Activated T-helper 2 cell treated with anti-CD3 and anti-CD28 coated beads, Interferon-gamma antibody, Interleukin-2, Interleukin-4, amounts not matched to agents 10 μg/mL and 5 μg/mL and 100 μg/mL, durations not matched to agents 14 hours and 24 hours and 36 hours (primary cell): Measurements from ENCODE around the gene ELAVL4. TPM values are rescaled to one million over a fixed set of nuclear protein-coding genes. Genes with fewer than 3 reads are reported as not detected.

ENCODE experiments used
- DNase-seq: peaks from one replicate; pipeline ENCODE4 v3.0.0; 2021; ENCODE audit warnings: low spot score
- H3K27ac Mint-ChIP-seq: one replicate; pipeline ENCODE4 v1.8.0; 2021; ENCODE audit warnings: mixed read lengths
- H3K27me3 Mint-ChIP-seq: one replicate; pipeline ENCODE4 v1.8.0; 2021; ENCODE audit warnings: low read depth, mixed read lengths
- H3K36me3 Mint-ChIP-seq: one replicate; pipeline ENCODE4 v1.8.0; 2021; ENCODE audit warnings: low read depth, mixed read lengths
- H3K4me1 Mint-ChIP-seq: one replicate; pipeline ENCODE4 v1.8.0; 2021; ENCODE audit warnings: low read depth, mixed read lengths
- H3K4me3 Mint-ChIP-seq: one replicate; pipeline ENCODE4 v1.8.0; 2021; ENCODE audit warnings: low read depth, mild to moderate bottlenecking, moderate library complexity, mixed read lengths
- H3K9me3 Mint-ChIP-seq: one replicate; pipeline ENCODE4 v1.8.0; 2021; ENCODE audit warnings: mixed read lengths
- intact Hi-C: fragments of 100-400 bp; cut with micrococcal nuclease; formaldehyde crosslinking; loops from one replicate; pipeline ENCODE4 v1.15.1; 2023
- total RNA-seq: library from RNA; stranded (reverse); gene quantifications from 2 replicates; pipeline ENCODE4 v1.2.3, GENCODE V29; 2022

Gene ELAVL4
- total RNA-seq, 1 donor from 2014 or later, result not detected

- Mint-ChIP-seq H3K27me3 (no peaks in the 10 kb centered on the region), H3K4me3 (no peak overlapping the region), H3K36me3 (no peaks in the 10 kb centered on the region), H3K27ac (no peak overlapping the region), H3K4me1 (no peaks in the 10 kb centered on the region), H3K9me3 (no peaks in the 10 kb centered on the region)
- DNase-seq, result no peak
- intact Hi-C loops, result no loop called here
These were observed 99.6 kb downstream of the ELAVL4 start for GRCh38 chr1:50208315-50208714.

- H3K4me3 Mint-ChIP-seq, result no peak overlapping the region
- H3K27me3 Mint-ChIP-seq, result no peaks in the 10 kb centered on the region
- intact Hi-C loops, result no loop called here
- no peaks in the 10 kb centered on the region for H3K36me3 Mint-ChIP-seq
- H3K27ac Mint-ChIP-seq, result no peak overlapping the region
- H3K4me1 Mint-ChIP-seq, result no peaks in the 10 kb centered on the region
- H3K9me3 Mint-ChIP-seq, result no peaks in the 10 kb centered on the region
- DNase-seq, result no peak
These were observed 100.0 kb downstream of the ELAVL4 start for GRCh38 chr1:50208756-50209155.

GRCh38 chr1:50209749-50210148 lies 101.0 kb downstream of the ELAVL4 start:
- no peak overlapping the region for H3K27ac Mint-ChIP-seq

GRCh38 chr1:50213505-50213904 lies 104.8 kb downstream of the ELAVL4 start:
- no peak for DNase-seq
- Mint-ChIP-seq H3K36me3 (no peaks in the 10 kb centered on the region), H3K4me1 (no peaks in the 10 kb centered on the region), H3K27me3 (no peaks in the 10 kb centered on the region), H3K27ac (no peak overlapping the region), H3K9me3 (no peaks in the 10 kb centered on the region), H3K4me3 (no peak overlapping the region)
- intact Hi-C loops, result no loop called here

More at GRCh38 chr1:50209749-50210148, 101.0 kb downstream of the ELAVL4 start:
- Mint-ChIP-seq H3K9me3 (no peaks in the 10 kb centered on the region), H3K4me3 (no peak overlapping the region), H3K36me3 (no peaks in the 10 kb centered on the region), H3K4me1 (no peaks in the 10 kb centered on the region), H3K27me3 (no peaks in the 10 kb centered on the region)
- intact Hi-C loops, result no loop called here
- no peak for DNase-seq

GRCh38 chr1:50214717-50215116 lies 106.0 kb downstream of the ELAVL4 start:
- no peak overlapping the region for H3K4me3 Mint-ChIP-seq
- no peaks in the 10 kb centered on the region for H3K36me3 Mint-ChIP-seq
- no peak overlapping the region for H3K27ac Mint-ChIP-seq
- H3K27me3 Mint-ChIP-seq, result no peaks in the 10 kb centered on the region
- no peaks in the 10 kb centered on the region for H3K9me3 Mint-ChIP-seq
- H3K4me1 Mint-ChIP-seq, result no peaks in the 10 kb centered on the region
- DNase-seq, result no peak
- intact Hi-C loops, result no loop called here

GRCh38 chr1:50218344-50219120 lies 109.8 kb downstream of the ELAVL4 start:
- no peaks in the 10 kb centered on the region for H3K27me3 Mint-ChIP-seq

GRCh38 chr1:50228871-50229384 lies 120.2 kb downstream of the ELAVL4 start:
- H3K27ac Mint-ChIP-seq, result no peak overlapping the region
- H3K9me3 Mint-ChIP-seq, result peaks cover 18% of the 10 kb centered on the region

More at GRCh38 chr1:50218344-50219120, 109.8 kb downstream of the ELAVL4 start:
- Mint-ChIP-seq H3K4me1 (no peaks in the 10 kb centered on the region), H3K36me3 (no peaks in the 10 kb centered on the region), H3K4me3 (no peak overlapping the region), H3K9me3 (no peaks in the 10 kb centered on the region), H3K27ac (no peak overlapping the region)
- no peak for DNase-seq
- intact Hi-C loops, result no loop called here

GRCh38 chr1:50231209-50231608 lies 122.5 kb downstream of the ELAVL4 start:
- H3K4me1 Mint-ChIP-seq, result no peaks in the 10 kb centered on the region
- no peak overlapping the region for H3K4me3 Mint-ChIP-seq
- H3K9me3 Mint-ChIP-seq, result peaks cover 6% of the 10 kb centered on the region
- no peak for DNase-seq
- H3K27me3 Mint-ChIP-seq, result no peaks in the 10 kb centered on the region
- intact Hi-C loops, result no loop called here
- no peak overlapping the region for H3K27ac Mint-ChIP-seq
- no peaks in the 10 kb centered on the region for H3K36me3 Mint-ChIP-seq

More at GRCh38 chr1:50228871-50229384, 120.2 kb downstream of the ELAVL4 start:
- Mint-ChIP-seq H3K36me3 (no peaks in the 10 kb centered on the region), H3K4me1 (no peaks in the 10 kb centered on the region), H3K27me3 (no peaks in the 10 kb centered on the region), H3K4me3 (no peak overlapping the region)
- intact Hi-C loops, result no loop called here
- no peak for DNase-seq

- Mint-ChIP-seq H3K36me3 (no peaks in the 10 kb centered on the region), H3K4me3 (no peak overlapping the region), H3K27ac (no peak overlapping the region), H3K9me3 (no peaks in the 10 kb centered on the region), H3K4me1 (no peaks in the 10 kb centered on the region), H3K27me3 (no peaks in the 10 kb centered on the region)
- intact Hi-C loops, result no loop called here
- no peak for DNase-seq
These were observed 123.6 kb downstream of the ELAVL4 start for GRCh38 chr1:50232336-50232735.

- no peaks in the 10 kb centered on the region for H3K36me3 Mint-ChIP-seq
- no peaks in the 10 kb centered on the region for H3K9me3 Mint-ChIP-seq
- H3K4me3 Mint-ChIP-seq, result no peak overlapping the region
- no peaks in the 10 kb centered on the region for H3K4me1 Mint-ChIP-seq
- H3K27me3 Mint-ChIP-seq, result no peaks in the 10 kb centered on the region
- H3K27ac Mint-ChIP-seq, result no peak overlapping the region
- no peak for DNase-seq
- intact Hi-C loops, result no loop called here
These were observed 127.9 kb downstream of the ELAVL4 start for GRCh38 chr1:50236656-50237055.

GRCh38 chr1:50237056-50237455 lies 128.3 kb downstream of the ELAVL4 start:
- H3K36me3 Mint-ChIP-seq, result no peaks in the 10 kb centered on the region
- intact Hi-C loops, result no loop called here
- H3K27me3 Mint-ChIP-seq, result no peaks in the 10 kb centered on the region

GRCh38 chr1:50243939-50244338 lies 135.2 kb downstream of the ELAVL4 start:
- Mint-ChIP-seq H3K9me3 (no peaks in the 10 kb centered on the region), H3K36me3 (no peaks in the 10 kb centered on the region), H3K27ac (no peak overlapping the region), H3K4me3 (no peak overlapping the region), H3K4me1 (no peaks in the 10 kb centered on the region), H3K27me3 (no peaks in the 10 kb centered on the region)
- intact Hi-C loops, result no loop called here
- no peak for DNase-seq

More at GRCh38 chr1:50237056-50237455, 128.3 kb downstream of the ELAVL4 start:
- Mint-ChIP-seq H3K4me1 (no peaks in the 10 kb centered on the region), H3K4me3 (no peak overlapping the region), H3K9me3 (no peaks in the 10 kb centered on the region), H3K27ac (no peak overlapping the region)
- no peak for DNase-seq

GRCh38 chr1:50246869-50247268 lies 138.1 kb downstream of the ELAVL4 start:
- Mint-ChIP-seq H3K27ac (no peak overlapping the region), H3K9me3 (no peaks in the 10 kb centered on the region), H3K27me3 (no peaks in the 10 kb centered on the region), H3K4me1 (no peaks in the 10 kb centered on the region), H3K36me3 (no peaks in the 10 kb centered on the region), H3K4me3 (no peak overlapping the region)
- intact Hi-C loops, result no loop called here
- no peak for DNase-seq
